HG02642 (cell line): ENCODE data around the gene UBQLN4.

Experiments
- ATAC-seq: cut with Tn5 transposase; IDR thresholded peaks from one replicate; pipeline ENCODE4 v1.9.1; 2021; ENCODE audit warnings: mild to moderate bottlenecking; ENCODE audit not compliant: unreplicated experiment, poor library complexity

The UBQLN4 gene

GRCh38 chr1:156053768-156054499, at the start of gene UBQLN4:
Gene UBQLN4 (minus strand): TSS chr1:156053798. CDS start chr1:156053701, 97 bp downstream.
- peak; percentile 55 for ATAC-seq

GRCh38 chr1:156102633-156103511, 49.3 kb upstream of the UBQLN4 start:
- ATAC-seq: no peak

- no peak for ATAC-seq
Measured at GRCh38 chr1:156101880-156102279, 48.3 kb upstream of the UBQLN4 start.

GRCh38 chr1:156100205-156100995, 46.8 kb upstream of the UBQLN4 start:
- no peak for ATAC-seq

GRCh38 chr1:156099282-156099681, 45.7 kb upstream of the UBQLN4 start:
- no peak for ATAC-seq

GRCh38 chr1:156098784-156099183, 45.2 kb upstream of the UBQLN4 start:
- ATAC-seq: no peak

GRCh38 chr1:156097499-156098178, 44.0 kb upstream of the UBQLN4 start:
- ATAC-seq: no peak

GRCh38 chr1:156096640-156097391, 43.2 kb upstream of the UBQLN4 start:
- ATAC-seq: peak; percentile 68

GRCh38 chr1:156095906-156096508, 42.4 kb upstream of the UBQLN4 start:
- ATAC-seq: no peak

GRCh38 chr1:156091610-156092009, 38.0 kb upstream of the UBQLN4 start:
- no peak for ATAC-seq

- peak; percentile 80 for ATAC-seq
Measured at GRCh38 chr1:156090840-156091188, 37.2 kb upstream of the UBQLN4 start.

- ATAC-seq: no peak
Measured at GRCh38 chr1:156090138-156090839, 36.7 kb upstream of the UBQLN4 start.

- ATAC-seq: no peak
Measured at GRCh38 chr1:156089704-156090103, 36.1 kb upstream of the UBQLN4 start.

- no peak for ATAC-seq
Measured at GRCh38 chr1:156086256-156086662, 32.7 kb upstream of the UBQLN4 start.

- no peak for ATAC-seq
Measured at GRCh38 chr1:156083800-156084790, 30.5 kb upstream of the UBQLN4 start.

GRCh38 chr1:156082309-156083091, 28.9 kb upstream of the UBQLN4 start, which contains the start of gene MEX3A:
Gene MEX3A (minus strand): TSS chr1:156082465. CDS start chr1:156081998, 467 bp downstream.
- ATAC-seq: peak; percentile 61
